Smooth muscle cell (in vitro differentiated cells): ENCODE results near the gene CCDC12. TPM values are rescaled to one million over a fixed set of nuclear protein-coding genes. Genes with fewer than 3 reads are reported as not detected.

ENCODE experiments used
- DNase-seq: peaks from one replicate; lab custom pipeline; 2025; ENCODE audit not compliant: unreplicated experiment; lab: John Stamatoyannopoulos, UW
- H2AFZ ChIP-seq: fragments of 200-600 bp; sonication (generic); 2 replicates; pipeline ENCODE4 v1.6.0; 2016; ENCODE audit warnings: antibody characterized with exemption, low read depth, mild to moderate bottlenecking
- H3F3A ChIP-seq: fragments of 200-600 bp; sonication (generic); 2 replicates; pipeline ENCODE4 v1.6.0; 2017; ENCODE audit warnings: antibody characterized with exemption, low read depth
- H3K27ac ChIP-seq: fragments of 200-600 bp; sonication (generic); 2 replicates; pipeline ENCODE4 v1.5.1; 2016; ENCODE audit warnings: low read depth, mild to moderate bottlenecking
- H3K27me3 ChIP-seq: fragments of 200-600 bp; sonication (generic); 2 replicates; pipeline ENCODE4 v1.6.1; 2016; ENCODE audit warnings: low read depth, mild to moderate bottlenecking
- H3K36me3 ChIP-seq: fragments of 200-600 bp; sonication (generic); 2 replicates; pipeline ENCODE4 v1.5.1; 2016; ENCODE audit warnings: low read depth
- H3K4me1 ChIP-seq: fragments of 200-600 bp; sonication (generic); 2 replicates; pipeline ENCODE4 v1.5.1; 2016; ENCODE audit warnings: low read depth
- H3K4me2 ChIP-seq: fragments of 200-600 bp; sonication (generic); 2 replicates; pipeline ENCODE4 v1.6.0; 2016; ENCODE audit warnings: mild to moderate bottlenecking
- H3K4me3 ChIP-seq: fragments of 200-600 bp; sonication (generic); 2 replicates; pipeline ENCODE4 v1.5.1; 2016; ENCODE audit warnings: mild to moderate bottlenecking
- H3K79me2 ChIP-seq: fragments of 200-600 bp; sonication (generic); 2 replicates; pipeline ENCODE4 v1.6.0; 2016; ENCODE audit warnings: low read depth, mild to moderate bottlenecking
- H3K9ac ChIP-seq: fragments of 200-600 bp; sonication (generic); 2 replicates; pipeline ENCODE4 v1.6.0; 2016; ENCODE audit warnings: low read depth
- H3K9me3 ChIP-seq: fragments of 200-600 bp; sonication (generic); replicated peaks from 2 replicates; pipeline ENCODE4 v1.5.1; 2016; ENCODE audit warnings: low read depth
- H4K20me1 ChIP-seq: fragments of 200-600 bp; sonication (generic); 2 replicates; pipeline ENCODE4 v1.6.0; 2016; ENCODE audit warnings: low read depth
- CTCF ChIP-seq: fragments of 200-600 bp; sonication (generic); IDR thresholded peaks from 2 replicates; pipeline ENCODE4 v1.5.1; 2017; ENCODE audit warnings: borderline replicate concordance, mild to moderate bottlenecking, antibody characterized with exemption; ENCODE audit not compliant: insufficient read depth, poor library complexity, severe bottlenecking
- WGBS: methylation state at CpG from one replicate; pipeline ENCODE4 v1.1.7; 2016; ENCODE audit warnings: low lambda C conversion rate; 5-methylcytosine and 5-hydroxymethylcytosine counted together
- polyA plus RNA-seq: library from polyadenylated mRNA; unstranded; fragments of >200 nt; fragmentation: Nextera tagmentation; extraction: Ambion mirVana; gene quantifications from 2 replicates; pipeline ENCODE4 v1.2.1, GENCODE V29; 2016
- total RNA-seq: library from RNA; depleted of rRNA; stranded (reverse); fragments of >200 nt; gene quantifications from 2 replicates; pipeline ENCODE4 v1.2.3, GENCODE V29; 2014

The CCDC12 gene
- total and polyA plus RNA-seq, 2 experiments from 2014 or later = 23.9 to 52.4 TPM

GRCh38 chr3:47004369-47005211 is 28.0 kb upstream of the CCDC12 start:
- Histone ChIP-seq H4K20me1 (no peaks in the 10 kb centered on the region), H2AFZ (no peak overlapping the region), H3F3A (no peaks in the 10 kb centered on the region), H3K27ac (no peak overlapping the region), H3K9ac (no peak overlapping the region), H3K4me3 (no peak overlapping the region), H3K4me1 (peaks cover 4% of the 10 kb centered on the region), H3K9me3 (no peaks in the 10 kb centered on the region), H3K4me2 (no peak overlapping the region), H3K27me3 (no peaks in the 10 kb centered on the region), H3K79me2 (no peaks in the 10 kb centered on the region), H3K36me3 (no peaks in the 10 kb centered on the region)
- DNase-seq = no peak
- no peak for TF ChIP-seq CTCF
- 97% methylated on average over 17 of the region's 17 CpGs for WGBS

GRCh38 chr3:47003461-47004368 is 27.2 kb upstream of the CCDC12 start:
- Histone ChIP-seq H4K20me1 (no peaks in the 10 kb centered on the region), H3K79me2 (no peaks in the 10 kb centered on the region), H2AFZ (no peak overlapping the region), H3K9ac (no peak overlapping the region), H3K4me3 (no peak overlapping the region), H3K36me3 (no peaks in the 10 kb centered on the region), H3K9me3 (no peaks in the 10 kb centered on the region), H3K27me3 (no peaks in the 10 kb centered on the region), H3K27ac (no peak overlapping the region), H3F3A (no peaks in the 10 kb centered on the region), H3K4me2 (no peak overlapping the region), H3K4me1 (peaks cover under 1% of the 10 kb centered on the region)
- no peak for DNase-seq
- 97% methylated on average over 20 of the region's 27 CpGs for WGBS
- no peak for TF ChIP-seq CTCF

- no peaks in the 10 kb centered on the region for H4K20me1 ChIP-seq
- H2AFZ ChIP-seq = no peak overlapping the region
- H3K4me2 ChIP-seq = no peak overlapping the region
- TF ChIP-seq CTCF = no peak
- no peaks in the 10 kb centered on the region for H3F3A ChIP-seq
- H3K4me3 ChIP-seq = no peak overlapping the region
- no peaks in the 10 kb centered on the region for H3K79me2 ChIP-seq
- H3K27ac ChIP-seq = no peak overlapping the region
- 95% methylated on average over 10 of the region's 10 CpGs for WGBS
- H3K9ac ChIP-seq = no peak overlapping the region
- H3K4me1 ChIP-seq = no peaks in the 10 kb centered on the region
- H3K9me3 ChIP-seq = no peaks in the 10 kb centered on the region
- DNase-seq = no peak
- no peaks in the 10 kb centered on the region for H3K27me3 ChIP-seq
- no peaks in the 10 kb centered on the region for H3K36me3 ChIP-seq
Measured at GRCh38 chr3:47003056-47003410, 26.5 kb upstream of the CCDC12 start.
